BE2C (cell line): ENCODE data around the gene INHBC.

Experiments used
- DNase-seq: peaks from one replicate; pipeline ENCODE4 v3.0.0-alpha.2; 2020
- H3K27me3 ChIP-seq: fragments of 250-450 bp; sonication (Bioruptor Pico); 2 replicates; pipeline ENCODE4 v1.5.1; 2020; ENCODE audit warnings: mild to moderate bottlenecking
- H3K36me3 ChIP-seq: fragments of 250-450 bp; sonication (Bioruptor Pico); 2 replicates; pipeline ENCODE4 v1.5.1; 2020; ENCODE audit warnings: mild to moderate bottlenecking
- H3K4me1 ChIP-seq: fragments of 250-450 bp; sonication (Bioruptor Pico); 2 replicates; pipeline ENCODE4 v1.5.1; 2020
- H3K4me3 ChIP-seq: 2 replicates; pipeline ENCODE4 v1.5.1; 2011; ENCODE audit warnings: low read depth, low read length
- H3K9me3 ChIP-seq: fragments of 250-450 bp; sonication (Bioruptor Pico); 2 replicates; pipeline ENCODE4 v1.5.1; 2020
- CTCF ChIP-seq: IDR thresholded peaks from 2 replicates; pipeline ENCODE4 v1.5.1; 2012; ENCODE audit warnings: mild to moderate bottlenecking, low read depth, low read length

The INHBC gene

GRCh38 chr12:57452181-57452936, 17.8 kb downstream of the INHBC start:
- H3K27me3 ChIP-seq = no peaks in the 10 kb centered on the region
- no peak for TF ChIP-seq CTCF
- no peaks in the 10 kb centered on the region for H3K9me3 ChIP-seq
- H3K4me3 ChIP-seq = no peak overlapping the region
- no peaks in the 10 kb centered on the region for H3K36me3 ChIP-seq
- peaks cover 6% of the 10 kb centered on the region for H3K4me1 ChIP-seq
- DNase-seq = no peak

GRCh38 chr12:57452937-57453509, 18.4 kb downstream of the INHBC start:
- Histone ChIP-seq H3K9me3 (no peaks in the 10 kb centered on the region), H3K4me3 (no peak overlapping the region), H3K4me1 (peaks cover 6% of the 10 kb centered on the region), H3K36me3 (no peaks in the 10 kb centered on the region), H3K27me3 (no peaks in the 10 kb centered on the region)
- TF ChIP-seq CTCF = peak; percentile 99
- DNase-seq = peak; percentile 90

- Histone ChIP-seq H3K4me1 (peaks cover 6% of the 10 kb centered on the region), H3K27me3 (no peaks in the 10 kb centered on the region), H3K4me3 (no peak overlapping the region), H3K9me3 (no peaks in the 10 kb centered on the region), H3K36me3 (no peaks in the 10 kb centered on the region)
- no peak for TF ChIP-seq CTCF
- DNase-seq = no peak
Measured at GRCh38 chr12:57454213-57454565, 19.6 kb downstream of the INHBC start.

- no peak for DNase-seq
- Histone ChIP-seq H3K36me3 (no peaks in the 10 kb centered on the region), H3K9me3 (no peaks in the 10 kb centered on the region), H3K27me3 (no peaks in the 10 kb centered on the region), H3K4me3 (peak within 1 kb of the TSS; percentile 44), H3K4me1 (peaks cover 6% of the 10 kb centered on the region)
- no peak for TF ChIP-seq CTCF
Measured at GRCh38 chr12:57454566-57455373, 20.2 kb downstream of the INHBC start, which contains the start of gene INHBE. INHBE (plus strand) TSS chr12:57455307; CDS start chr12:57455537, 230 bp downstream.

GRCh38 chr12:57455374-57456144, 21.0 kb downstream of the INHBC start:
- Histone ChIP-seq H3K9me3 (no peaks in the 10 kb centered on the region), H3K4me1 (peaks cover 6% of the 10 kb centered on the region), H3K4me3 (peak overlapping the region; percentile 44), H3K36me3 (no peaks in the 10 kb centered on the region), H3K27me3 (no peaks in the 10 kb centered on the region; the same call in 1 of the 2 replicates)
- TF ChIP-seq CTCF = no peak
- no peak for DNase-seq
